ENCODE measurements around the gene NOTUM.

Gene NOTUM

GRCh38 chr17:81961087-81961511 lies at the start of gene NOTUM:
TSS of gene NOTUM (minus strand) at chr17:81961187. CDS start at chr17:81960909, 278 bp downstream.
- DNase-seq = no peak

GRCh38 chr17:82009413-82009812 lies 48.4 kb upstream of the NOTUM start:
- DNase-seq = no peak

DNA sequence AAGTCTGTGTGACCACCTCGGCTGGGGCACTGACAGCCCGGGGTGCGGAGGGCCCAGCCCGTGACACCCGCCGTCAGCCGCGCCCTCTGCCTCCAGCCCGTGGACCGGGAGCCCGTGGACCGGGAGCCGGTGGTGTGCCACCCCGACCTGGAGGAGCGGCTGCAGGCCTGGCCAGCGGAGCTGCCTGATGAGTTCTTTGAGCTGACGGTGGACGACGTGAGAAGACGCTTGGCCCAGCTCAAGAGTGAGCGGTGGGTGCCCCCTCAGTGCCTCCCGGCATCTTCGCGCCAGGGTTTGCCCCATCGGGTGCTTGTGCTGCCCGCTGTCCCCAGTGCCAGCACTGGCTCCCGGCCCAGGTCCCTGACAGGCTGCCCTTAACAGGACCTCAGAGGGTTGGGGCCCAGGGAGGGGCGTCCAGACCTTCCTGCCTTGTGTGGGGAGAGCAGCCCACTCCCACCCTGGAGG lies 48.0 kb upstream of the NOTUM start:
- no peak for DNase-seq

DNA sequence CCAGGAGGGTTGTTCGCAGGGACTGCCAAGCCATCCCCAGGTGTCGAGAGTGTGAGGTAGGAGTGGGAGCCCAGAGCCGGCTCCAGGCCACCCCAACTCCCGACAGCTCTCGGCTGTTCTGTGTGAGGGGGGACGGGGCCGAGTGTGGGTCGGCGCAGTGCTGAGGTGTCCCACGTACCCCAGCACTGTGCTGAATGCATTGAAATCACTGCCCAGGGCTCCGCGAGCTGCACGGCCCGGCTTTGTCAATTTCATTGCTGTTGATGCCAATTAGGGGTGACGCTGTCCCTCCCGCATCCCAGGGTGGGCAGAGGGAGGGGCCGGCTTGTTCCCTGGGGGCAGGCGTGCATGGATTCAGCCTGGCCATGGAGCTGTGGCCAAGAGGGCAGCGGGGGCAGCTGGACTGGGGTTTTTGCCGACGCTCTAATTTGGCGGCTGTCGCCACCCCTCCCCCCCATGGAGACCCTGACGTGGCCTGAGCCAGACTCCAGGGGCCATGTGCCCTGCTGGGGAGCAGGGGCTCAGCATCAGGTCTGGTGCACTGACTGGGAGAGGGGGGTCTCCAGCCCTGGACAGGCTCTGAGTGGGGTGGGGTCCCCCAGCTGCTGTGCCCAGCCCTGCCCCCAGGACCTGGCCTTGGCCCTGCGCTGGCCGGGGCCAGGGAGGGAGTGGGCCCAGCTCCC lies 47.4 kb upstream of the NOTUM start:
- no peak for DNase-seq

GRCh38 chr17:82007495-82008257 lies 46.7 kb upstream of the NOTUM start:
- DNase-seq = no peak

DNA sequence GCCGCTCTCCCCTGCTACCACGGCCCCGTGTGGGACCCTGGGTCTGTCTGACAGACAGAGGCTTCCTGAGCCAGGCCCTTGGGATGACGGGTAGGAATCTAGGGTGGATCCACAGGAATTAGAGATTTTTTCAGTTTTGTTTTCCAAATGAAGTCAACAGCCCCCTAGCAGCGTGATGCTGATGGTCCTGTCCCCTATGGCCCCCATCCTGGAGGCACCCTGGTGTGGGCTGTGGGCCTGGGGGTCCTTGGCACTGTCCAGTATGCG lies 46.2 kb upstream of the NOTUM start:
- DNase-seq = no peak

GRCh38 chr17:82006468-82007227 lies 45.7 kb upstream of the NOTUM start:
- no peak for DNase-seq

DNA sequence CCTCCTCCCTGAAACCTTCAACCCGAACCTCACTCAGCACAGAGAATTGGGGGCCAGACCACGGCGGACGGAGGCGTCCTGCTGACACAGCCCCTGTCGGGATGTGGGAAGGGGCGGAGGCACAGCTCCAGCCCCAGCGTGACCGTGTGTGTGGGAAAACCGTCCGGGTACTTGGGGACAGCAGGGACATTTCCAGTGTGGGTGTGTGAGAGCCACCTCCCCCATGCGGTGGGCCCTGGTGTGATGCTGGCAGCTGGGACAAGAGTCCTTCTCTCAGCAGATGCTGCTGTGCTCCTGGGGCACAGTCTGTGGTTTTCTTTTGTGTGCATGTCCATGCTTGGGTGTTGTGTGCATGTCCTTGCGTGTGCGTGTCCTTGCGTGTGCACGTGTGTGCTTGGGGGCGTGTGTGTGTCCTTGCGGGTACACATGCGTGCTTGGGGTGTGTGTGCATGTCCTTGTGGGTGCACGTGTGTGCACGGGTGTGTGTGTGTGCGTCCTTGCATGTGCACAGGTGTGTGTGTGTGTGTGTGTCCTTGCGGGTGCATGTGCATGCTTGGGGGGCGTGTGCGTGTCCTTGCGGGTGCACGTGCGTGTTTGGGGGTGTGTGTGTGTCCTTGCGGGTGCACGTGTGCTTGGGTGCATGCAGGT lies 44.8 kb upstream of the NOTUM start:
- DNase-seq = no peak

DNA sequence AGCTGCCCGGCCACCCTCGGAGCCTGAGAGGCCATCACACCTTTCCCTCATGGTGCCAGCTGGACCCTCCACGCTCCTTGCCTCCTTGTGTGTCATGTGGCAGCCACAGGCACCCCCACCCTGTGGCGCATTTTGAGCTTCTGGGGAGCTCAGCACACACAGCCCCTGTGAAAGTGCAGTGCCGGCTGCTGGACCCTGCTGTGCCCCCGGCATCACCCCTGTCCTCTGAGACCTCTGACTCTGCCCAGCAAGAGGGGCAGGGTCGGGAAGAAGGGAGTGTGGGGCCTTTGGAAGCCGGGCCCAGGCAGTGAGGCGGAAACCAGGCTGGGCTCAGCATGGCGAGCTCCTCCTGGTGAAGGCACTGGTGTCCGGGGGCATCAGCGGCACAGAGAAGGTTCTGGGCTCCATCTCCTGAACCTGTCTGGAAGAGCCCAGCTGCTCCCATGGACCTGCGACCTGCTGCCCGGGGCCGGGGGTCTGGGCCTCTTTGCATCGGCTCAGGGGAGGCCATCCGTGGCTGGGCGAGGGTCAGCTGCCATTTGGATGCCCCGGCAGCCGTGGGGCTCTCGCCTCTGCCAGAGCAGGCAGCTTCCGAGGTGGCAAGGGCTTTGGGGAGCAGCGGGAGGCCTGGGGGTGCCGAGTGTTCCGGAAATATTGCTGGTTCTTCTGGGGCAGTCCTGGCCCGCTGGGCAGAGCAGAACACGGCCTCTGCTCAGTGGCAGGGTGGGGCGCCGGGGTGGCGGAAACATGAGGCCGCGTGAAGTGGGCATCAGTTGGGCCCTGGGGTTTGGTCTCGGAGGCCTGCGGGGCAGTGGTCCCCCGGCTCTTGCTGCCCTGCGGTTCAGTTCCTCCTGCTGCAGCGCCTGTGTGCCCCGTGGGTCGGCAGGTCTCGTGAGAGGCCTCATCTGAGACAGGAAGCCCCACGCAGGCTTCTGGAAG lies 43.8 kb upstream of the NOTUM start:
- no peak for DNase-seq

GRCh38 chr17:82003411-82004381 lies 42.7 kb upstream of the NOTUM start:
- no peak for DNase-seq

- DNase-seq = no peak
Measured at GRCh38 chr17:82001571-82002056, 40.6 kb upstream of the NOTUM start.

DNA sequence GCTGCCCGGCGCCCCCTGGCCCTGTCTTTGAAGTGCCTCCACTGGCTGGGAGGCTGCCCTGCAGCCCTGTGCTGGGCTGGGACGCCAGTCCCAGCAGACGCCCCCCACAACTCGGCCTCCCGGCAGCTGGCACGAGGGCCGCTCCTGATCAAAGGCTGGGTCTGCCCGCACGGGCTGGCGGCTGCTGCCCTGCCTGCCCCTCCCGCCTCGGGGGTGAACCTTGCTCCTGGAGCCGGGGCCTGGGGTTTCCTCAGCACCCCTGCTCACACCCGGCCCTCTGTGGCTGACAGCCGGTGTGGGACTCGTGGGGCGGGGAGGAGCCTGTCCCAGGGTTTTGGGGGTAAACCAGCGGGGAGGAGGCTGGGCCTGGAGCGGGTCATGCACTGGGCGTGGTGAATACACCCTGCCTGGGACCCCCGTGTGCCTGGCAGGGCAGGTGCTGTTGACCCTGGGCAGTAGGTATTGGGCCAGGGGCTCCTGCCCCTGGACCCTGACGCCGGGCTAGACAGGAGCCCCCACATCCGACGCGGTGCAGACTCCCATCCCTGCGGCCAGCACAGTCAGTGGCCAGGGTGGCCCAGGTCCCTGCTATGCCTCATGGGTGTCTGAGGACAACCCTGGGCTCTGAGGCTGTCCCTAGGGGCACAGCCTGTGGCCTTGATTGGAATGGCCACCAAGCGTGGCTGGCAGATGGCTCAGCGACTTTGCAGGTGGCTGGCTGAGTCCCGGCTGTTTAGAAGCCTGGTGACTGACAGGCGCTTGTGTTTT lies 40.0 kb upstream of the NOTUM start:
- DNase-seq = no peak

GRCh38 chr17:81999976-82000802 lies 39.2 kb upstream of the NOTUM start:
- no peak for DNase-seq

GRCh38 chr17:81999587-81999975 lies 38.6 kb upstream of the NOTUM start:
- DNase-seq = no peak

- no peak for DNase-seq
Measured at GRCh38 chr17:81998691-81999438, 37.9 kb upstream of the NOTUM start.

- no peak for DNase-seq
Measured at GRCh38 chr17:81998212-81998611, 37.2 kb upstream of the NOTUM start.

DNA sequence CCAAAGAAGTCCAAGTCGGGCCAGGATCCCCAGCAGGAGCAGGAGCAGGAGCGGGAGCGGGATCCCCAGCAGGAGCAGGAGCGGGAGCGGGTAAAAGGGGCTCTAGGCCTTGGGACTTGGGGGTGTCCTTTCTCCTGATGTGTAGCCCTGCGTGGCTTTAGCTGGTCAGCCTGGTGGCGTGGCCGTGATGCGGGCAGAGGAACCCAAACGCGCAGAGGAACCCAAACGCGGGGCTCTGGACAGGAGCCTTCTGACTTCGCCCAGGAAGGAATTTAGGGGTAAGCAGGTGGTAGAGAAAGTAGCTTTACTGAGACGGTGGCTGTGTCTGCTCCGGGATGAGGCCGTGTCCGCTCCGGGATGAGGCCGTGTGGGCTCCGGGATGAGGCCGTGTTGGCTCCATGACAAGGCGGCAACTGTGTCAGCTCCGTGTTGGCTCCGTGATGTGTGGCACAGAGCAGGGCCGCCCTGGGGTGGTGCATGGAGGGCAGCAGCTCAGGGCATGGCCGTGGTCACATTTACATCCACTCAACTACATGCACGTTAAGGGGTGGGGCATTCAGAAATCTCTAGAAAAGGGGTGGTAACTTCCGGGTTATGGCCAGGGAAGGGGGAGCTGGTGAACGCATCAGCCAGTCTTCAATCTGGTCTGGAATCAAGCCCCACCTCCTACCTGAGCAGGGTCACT lies 35.9 kb upstream of the NOTUM start:
- DNase-seq = no peak
